Smooth muscle cell (in vitro differentiated cells): Measurements from ENCODE around the gene RCAN1. TPM values are rescaled to one million over a fixed set of nuclear protein-coding genes. Genes with fewer than 3 reads are reported as not detected.

Source experiments
- DNase-seq: peaks from one replicate; lab custom pipeline; 2025; ENCODE audit not compliant: unreplicated experiment; lab: John Stamatoyannopoulos, UW
- H2AFZ ChIP-seq: fragments of 200-600 bp; sonication (generic); 2 replicates; pipeline ENCODE4 v1.6.0; 2016; ENCODE audit warnings: antibody characterized with exemption, low read depth, mild to moderate bottlenecking
- H3F3A ChIP-seq: fragments of 200-600 bp; sonication (generic); 2 replicates; pipeline ENCODE4 v1.6.0; 2017; ENCODE audit warnings: antibody characterized with exemption, low read depth
- H3K27ac ChIP-seq: fragments of 200-600 bp; sonication (generic); 2 replicates; pipeline ENCODE4 v1.5.1; 2016; ENCODE audit warnings: low read depth, mild to moderate bottlenecking
- H3K27me3 ChIP-seq: fragments of 200-600 bp; sonication (generic); 2 replicates; pipeline ENCODE4 v1.6.1; 2016; ENCODE audit warnings: low read depth, mild to moderate bottlenecking
- H3K36me3 ChIP-seq: fragments of 200-600 bp; sonication (generic); 2 replicates; pipeline ENCODE4 v1.5.1; 2016; ENCODE audit warnings: low read depth
- H3K4me1 ChIP-seq: fragments of 200-600 bp; sonication (generic); 2 replicates; pipeline ENCODE4 v1.5.1; 2016; ENCODE audit warnings: low read depth
- H3K4me2 ChIP-seq: fragments of 200-600 bp; sonication (generic); 2 replicates; pipeline ENCODE4 v1.6.0; 2016; ENCODE audit warnings: mild to moderate bottlenecking
- H3K4me3 ChIP-seq: fragments of 200-600 bp; sonication (generic); 2 replicates; pipeline ENCODE4 v1.5.1; 2016; ENCODE audit warnings: mild to moderate bottlenecking
- H3K79me2 ChIP-seq: fragments of 200-600 bp; sonication (generic); 2 replicates; pipeline ENCODE4 v1.6.0; 2016; ENCODE audit warnings: low read depth, mild to moderate bottlenecking
- H3K9ac ChIP-seq: fragments of 200-600 bp; sonication (generic); 2 replicates; pipeline ENCODE4 v1.6.0; 2016; ENCODE audit warnings: low read depth
- H3K9me3 ChIP-seq: fragments of 200-600 bp; sonication (generic); replicated peaks from 2 replicates; pipeline ENCODE4 v1.5.1; 2016; ENCODE audit warnings: low read depth
- H4K20me1 ChIP-seq: fragments of 200-600 bp; sonication (generic); 2 replicates; pipeline ENCODE4 v1.6.0; 2016; ENCODE audit warnings: low read depth
- CTCF ChIP-seq: fragments of 200-600 bp; sonication (generic); IDR thresholded peaks from 2 replicates; pipeline ENCODE4 v1.5.1; 2017; ENCODE audit warnings: borderline replicate concordance, mild to moderate bottlenecking, antibody characterized with exemption; ENCODE audit not compliant: insufficient read depth, poor library complexity, severe bottlenecking
- WGBS: methylation state at CpG from one replicate; pipeline ENCODE4 v1.1.7; 2016; ENCODE audit warnings: low lambda C conversion rate; 5-methylcytosine and 5-hydroxymethylcytosine counted together
- polyA plus RNA-seq: library from polyadenylated mRNA; unstranded; fragments of >200 nt; fragmentation: Nextera tagmentation; extraction: Ambion mirVana; gene quantifications from 2 replicates; pipeline ENCODE4 v1.2.1, GENCODE V29; 2016
- total RNA-seq: library from RNA; depleted of rRNA; stranded (reverse); fragments of >200 nt; gene quantifications from 2 replicates; pipeline ENCODE4 v1.2.3, GENCODE V29; 2014

Gene RCAN1
- total and polyA plus RNA-seq, 2 experiments from 2014 or later: 77.3 to 155 TPM

GRCh38 chr21:34514576-34515115 is 100.3 kb downstream of the RCAN1 start:
- H4K20me1 ChIP-seq: no peaks in the 10 kb centered on the region
- H3K36me3 ChIP-seq: no peaks in the 10 kb centered on the region
- H3F3A ChIP-seq: no peaks in the 10 kb centered on the region
- no peak overlapping the region for H3K4me2 ChIP-seq
- H3K27ac ChIP-seq: no peak overlapping the region
- WGBS: 92% methylated on average over 10 of the region's 10 CpGs
- H3K4me1 ChIP-seq: no peaks in the 10 kb centered on the region
- H3K4me3 ChIP-seq: no peak overlapping the region
- H3K9me3 ChIP-seq: no peaks in the 10 kb centered on the region
- H3K9ac ChIP-seq: no peak overlapping the region
- no peaks in the 10 kb centered on the region for H3K79me2 ChIP-seq
- no peak overlapping the region for H2AFZ ChIP-seq
- DNase-seq: no peak
- H3K27me3 ChIP-seq: no peaks in the 10 kb centered on the region
- no peak for TF ChIP-seq CTCF

GRCh38 chr21:34513129-34513675 is 101.7 kb downstream of the RCAN1 start:
- 100% methylated on average over 2 of the region's 2 CpGs for WGBS
- no peak overlapping the region for H3K4me3 ChIP-seq
- H3K9me3 ChIP-seq: no peaks in the 10 kb centered on the region
- H3K4me1 ChIP-seq: no peaks in the 10 kb centered on the region
- H3K4me2 ChIP-seq: no peak overlapping the region
- H4K20me1 ChIP-seq: no peaks in the 10 kb centered on the region
- H3K79me2 ChIP-seq: no peaks in the 10 kb centered on the region
- H2AFZ ChIP-seq: no peak overlapping the region
- TF ChIP-seq CTCF: no peak
- no peak for DNase-seq
- H3K27me3 ChIP-seq: no peaks in the 10 kb centered on the region
- H3K36me3 ChIP-seq: no peaks in the 10 kb centered on the region
- H3F3A ChIP-seq: no peaks in the 10 kb centered on the region
- no peak overlapping the region for H3K9ac ChIP-seq
- no peak overlapping the region for H3K27ac ChIP-seq

DNA sequence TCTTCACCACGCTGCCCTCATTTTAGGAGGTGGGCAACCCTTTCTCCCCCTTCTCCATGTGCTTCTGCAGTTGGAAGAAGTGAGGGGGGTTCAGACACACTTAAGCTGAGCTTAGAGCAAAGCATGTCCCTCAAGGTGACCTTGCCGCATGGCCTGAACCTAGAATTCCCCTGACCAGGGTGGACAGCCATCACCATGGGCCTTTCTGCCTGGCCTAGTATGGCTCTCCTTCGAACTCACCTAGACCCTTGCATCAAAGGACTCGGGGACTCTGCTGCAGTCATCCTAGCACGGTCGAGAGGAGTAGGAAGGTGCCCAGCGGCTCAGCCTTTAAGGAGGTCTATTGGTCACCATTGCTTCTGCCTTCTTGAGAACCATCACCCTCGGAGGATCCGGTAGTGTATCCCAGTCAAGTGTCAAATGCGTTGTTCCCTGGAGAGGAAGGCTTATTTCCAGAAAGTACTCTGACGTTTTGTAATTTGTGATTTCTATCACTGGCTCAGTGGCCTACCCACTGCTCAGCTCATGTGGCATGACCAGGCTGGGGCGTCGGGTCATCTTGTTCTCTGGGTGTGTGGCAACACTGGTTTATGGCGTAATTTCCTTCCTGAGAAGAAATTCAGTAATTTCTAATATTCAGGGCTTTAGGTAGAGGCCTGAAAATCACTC is 103.0 kb downstream of the RCAN1 start, which contains the start of gene KCNE1:
KCNE1 (minus strand) TSS at position 424 of the 669 bp plus-strand sequence. CDS start 62,576 bp downstream, outside the sequence.
- Histone ChIP-seq H3K9ac (no peak within 1 kb of the TSS), H3K27me3 (no peaks in the 10 kb centered on the region), H3K9me3 (no peaks in the 10 kb centered on the region), H3K4me1 (no peaks in the 10 kb centered on the region), H3K36me3 (no peaks in the 10 kb centered on the region), H3K4me2 (no peak within 1 kb of the TSS), H3K27ac (no peak within 1 kb of the TSS), H2AFZ (no peak within 1 kb of the TSS), H3F3A (no peaks in the 10 kb centered on the region), H3K4me3 (no peak within 1 kb of the TSS), H4K20me1 (no peaks in the 10 kb centered on the region), H3K79me2 (no peaks in the 10 kb centered on the region)
- DNase-seq: no peak
- no peak for TF ChIP-seq CTCF
- 93% methylated on average over 14 of the region's 14 CpGs for WGBS
